K562 (cell line): ENCODE measurements around the gene S100A9. TPM values are rescaled to one million over a fixed set of nuclear protein-coding genes. Genes with fewer than 3 reads are reported as not detected.
A peak's percentile ranks its signal among the peaks of the same experiment; 100 is the strongest.

Experiments
- CREM ChIP-seq: IDR thresholded peaks from 2 replicates; pipeline ENCODE4 v1.6.1; 2014; ENCODE audit warnings: antibody characterized with exemption, low read depth
- CTCFL ChIP-seq: IDR thresholded peaks from 2 replicates; pipeline ENCODE4 v1.6.1; 2011; ENCODE audit warnings: borderline replicate concordance, low read depth, mild to moderate bottlenecking, moderate library complexity, low read length; ENCODE audit not compliant: insufficient read depth, poor library complexity, severe bottlenecking
- JUN ChIP-seq, 2 experiments: sonication (generic) in 1 of 2; formaldehyde crosslinking in 1 of 2; IDR thresholded peaks; 2 replicates each; pipeline versions ENCODE4 v1.6.1 to v1.8.0; 2012 to 2022; ENCODE audit warnings: borderline replicate concordance in 2 of 2, mild to moderate bottlenecking in 2 of 2, improper control_type of control experiment in 1 of 2, low read depth in 1 of 2, low read length in 1 of 2, missing genetic modification reagents in 1 of 2
- MCM3 ChIP-seq: fragments of 450-650 bp; IDR thresholded peaks from 2 replicates; pipeline ENCODE4 v1.6.1; 2016
- MTA1 ChIP-seq: fragments of 450-650 bp; IDR thresholded peaks from 2 replicates; pipeline ENCODE4 v1.6.1; 2017; ENCODE audit warnings: borderline replicate concordance
- RBBP5 ChIP-seq: fragments of 200-600 bp; sonication (generic); IDR thresholded peaks from 2 replicates; pipeline ENCODE4 v1.6.1; 2012; ENCODE audit warnings: borderline replicate concordance, mild to moderate bottlenecking, low read length, control low read depth, inconsistent platforms; ENCODE audit not compliant: insufficient read depth, poor library complexity, severe bottlenecking
- ZNF431 ChIP-seq: sonication (generic); formaldehyde crosslinking; IDR thresholded peaks from 2 replicates; pipeline ENCODE4 v1.8.0; 2022; ENCODE audit warnings: mild to moderate bottlenecking, missing genetic modification reagents
- polyA plus RNA-seq, 8 experiments: library from polyadenylated mRNA; depleted of rRNA in 4 of 8; stranded (reverse) in 5 of 8; unstranded in 3 of 8; fragments of >200 nt; fragmentation: Nextera tagmentation in 2 of 8; fragmentation: Illumina TruSeq in 1 of 8; extraction: Ambion mirVana in 2 of 8; extraction: Trizol in 1 of 8; gene quantifications; 2 replicates each; pipeline versions ENCODE4 v1.2.1 to v1.2.3, GENCODE V29; 2011 to 2014; ENCODE audit warnings: inconsistent platforms in 1 of 8, missing spikeins in 1 of 8
- total RNA-seq, 7 experiments: library from RNA; depleted of rRNA in 6 of 7; stranded (reverse); fragments of >200 nt in 6 of 7; fragmentation: Illumina TruSeq in 2 of 7; extraction: Trizol in 2 of 7; gene quantifications; 2 replicates each; pipeline versions ENCODE4 v1.2.1 to v1.2.3, GENCODE V29; 2011 to 2021; ENCODE audit warnings: low replicate concordance in 1 of 7
- TF ChIP-seq, protein P1 (sequence below), 2 experiments: fragments of 450-650 bp in 1 of 2; sonication (generic) in 1 of 2; formaldehyde crosslinking in 1 of 2; IDR thresholded peaks; 2 replicates each; pipeline versions ENCODE4 v1.7.1 to v1.9.0; 2016 to 2022; ENCODE audit warnings: inconsistent platforms in 1 of 2, mild to moderate bottlenecking in 1 of 2, missing genetic modification reagents in 1 of 2
- TF ChIP-seq, protein P2 (sequence below): sonication (generic); formaldehyde crosslinking; IDR thresholded peaks from 2 replicates; pipeline ENCODE4 v1.8.0; 2023; ENCODE audit warnings: mild to moderate bottlenecking, missing genetic modification reagents

The S100A9 gene
- total and polyA plus RNA-seq, 9 of the 15 experiments (the other 6 are each of a cell fraction or from before 2014, with no cell fraction given) = 0.80 TPM; not detected in 8

DNA sequence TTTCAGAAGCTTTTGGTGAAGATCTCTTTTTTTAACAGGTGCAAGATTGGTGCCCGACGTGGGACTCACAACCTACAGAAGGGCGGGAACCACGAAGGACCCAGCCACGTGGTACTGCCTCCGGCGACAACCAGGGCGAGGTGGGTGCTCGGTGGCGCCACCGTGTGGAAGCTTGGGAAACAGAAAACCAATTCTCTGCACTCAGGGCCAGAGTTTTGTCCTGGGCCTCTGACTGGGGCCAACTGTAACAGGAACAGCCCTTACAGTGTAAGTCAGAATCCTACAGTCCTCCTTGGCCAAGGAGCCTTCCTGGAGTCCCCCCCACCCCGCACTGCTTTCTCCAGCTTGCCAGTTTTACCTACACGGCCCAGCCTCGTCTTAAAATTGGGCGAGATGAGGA lies 47.1 kb downstream of the S100A9 start (continued):
- TF ChIP-seq, protein P1, sequence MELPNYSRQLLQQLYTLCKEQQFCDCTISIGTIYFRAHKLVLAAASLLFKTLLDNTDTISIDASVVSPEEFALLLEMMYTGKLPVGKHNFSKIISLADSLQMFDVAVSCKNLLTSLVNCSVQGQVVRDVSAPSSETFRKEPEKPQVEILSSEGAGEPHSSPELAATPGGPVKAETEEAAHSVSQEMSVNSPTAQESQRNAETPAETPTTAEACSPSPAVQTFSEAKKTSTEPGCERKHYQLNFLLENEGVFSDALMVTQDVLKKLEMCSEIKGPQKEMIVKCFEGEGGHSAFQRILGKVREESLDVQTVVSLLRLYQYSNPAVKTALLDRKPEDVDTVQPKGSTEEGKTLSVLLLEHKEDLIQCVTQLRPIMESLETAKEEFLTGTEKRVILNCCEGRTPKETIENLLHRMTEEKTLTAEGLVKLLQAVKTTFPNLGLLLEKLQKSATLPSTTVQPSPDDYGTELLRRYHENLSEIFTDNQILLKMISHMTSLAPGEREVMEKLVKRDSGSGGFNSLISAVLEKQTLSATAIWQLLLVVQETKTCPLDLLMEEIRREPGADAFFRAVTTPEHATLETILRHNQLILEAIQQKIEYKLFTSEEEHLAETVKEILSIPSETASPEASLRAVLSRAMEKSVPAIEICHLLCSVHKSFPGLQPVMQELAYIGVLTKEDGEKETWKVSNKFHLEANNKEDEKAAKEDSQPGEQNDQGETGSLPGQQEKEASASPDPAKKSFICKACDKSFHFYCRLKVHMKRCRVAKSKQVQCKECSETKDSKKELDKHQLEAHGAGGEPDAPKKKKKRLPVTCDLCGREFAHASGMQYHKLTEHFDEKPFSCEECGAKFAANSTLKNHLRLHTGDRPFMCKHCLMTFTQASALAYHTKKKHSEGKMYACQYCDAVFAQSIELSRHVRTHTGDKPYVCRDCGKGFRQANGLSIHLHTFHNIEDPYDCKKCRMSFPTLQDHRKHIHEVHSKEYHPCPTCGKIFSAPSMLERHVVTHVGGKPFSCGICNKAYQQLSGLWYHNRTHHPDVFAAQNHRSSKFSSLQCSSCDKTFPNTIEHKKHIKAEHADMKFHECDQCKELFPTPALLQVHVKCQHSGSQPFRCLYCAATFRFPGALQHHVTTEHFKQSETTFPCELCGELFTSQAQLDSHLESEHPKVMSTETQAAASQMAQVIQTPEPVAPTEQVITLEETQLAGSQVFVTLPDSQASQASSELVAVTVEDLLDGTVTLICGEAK (IDR thresholded peaks at IDR 0.05) = no peak
- TF ChIP-seq, protein P1 (CRISPR knock-in tag; IDR thresholded peaks at IDR 0.05) = peak; percentile 65
- TF ChIP-seq RBBP5 (no peak), CTCFL (peak; percentile 30), JUN (IDR thresholded peaks at IDR 0.05; ENCODE audit: borderline replicate concordance, low read depth, low read length) (peak; percentile 63; the same call in 1 of the 2 replicates), JUN (CRISPR knock-in tag; IDR thresholded peaks at IDR 0.05; ENCODE audit: borderline replicate concordance) (no peak), ZNF431 (peak; percentile 68; the same call in 1 of the 2 replicates), MTA1 (no peak), MCM3 (no peak), CREM (0 out of 2 replicates have a peak, but pooled peaks have one; percentile 29)
- TF ChIP-seq, protein P2, sequence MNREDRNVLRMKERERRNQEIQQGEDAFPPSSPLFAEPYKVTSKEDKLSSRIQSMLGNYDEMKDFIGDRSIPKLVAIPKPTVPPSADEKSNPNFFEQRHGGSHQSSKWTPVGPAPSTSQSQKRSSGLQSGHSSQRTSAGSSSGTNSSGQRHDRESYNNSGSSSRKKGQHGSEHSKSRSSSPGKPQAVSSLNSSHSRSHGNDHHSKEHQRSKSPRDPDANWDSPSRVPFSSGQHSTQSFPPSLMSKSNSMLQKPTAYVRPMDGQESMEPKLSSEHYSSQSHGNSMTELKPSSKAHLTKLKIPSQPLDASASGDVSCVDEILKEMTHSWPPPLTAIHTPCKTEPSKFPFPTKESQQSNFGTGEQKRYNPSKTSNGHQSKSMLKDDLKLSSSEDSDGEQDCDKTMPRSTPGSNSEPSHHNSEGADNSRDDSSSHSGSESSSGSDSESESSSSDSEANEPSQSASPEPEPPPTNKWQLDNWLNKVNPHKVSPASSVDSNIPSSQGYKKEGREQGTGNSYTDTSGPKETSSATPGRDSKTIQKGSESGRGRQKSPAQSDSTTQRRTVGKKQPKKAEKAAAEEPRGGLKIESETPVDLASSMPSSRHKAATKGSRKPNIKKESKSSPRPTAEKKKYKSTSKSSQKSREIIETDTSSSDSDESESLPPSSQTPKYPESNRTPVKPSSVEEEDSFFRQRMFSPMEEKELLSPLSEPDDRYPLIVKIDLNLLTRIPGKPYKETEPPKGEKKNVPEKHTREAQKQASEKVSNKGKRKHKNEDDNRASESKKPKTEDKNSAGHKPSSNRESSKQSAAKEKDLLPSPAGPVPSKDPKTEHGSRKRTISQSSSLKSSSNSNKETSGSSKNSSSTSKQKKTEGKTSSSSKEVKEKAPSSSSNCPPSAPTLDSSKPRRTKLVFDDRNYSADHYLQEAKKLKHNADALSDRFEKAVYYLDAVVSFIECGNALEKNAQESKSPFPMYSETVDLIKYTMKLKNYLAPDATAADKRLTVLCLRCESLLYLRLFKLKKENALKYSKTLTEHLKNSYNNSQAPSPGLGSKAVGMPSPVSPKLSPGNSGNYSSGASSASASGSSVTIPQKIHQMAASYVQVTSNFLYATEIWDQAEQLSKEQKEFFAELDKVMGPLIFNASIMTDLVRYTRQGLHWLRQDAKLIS (CRISPR knock-in tag) = peak; percentile 60; the same call in 1 of the 2 replicates
